GM18520 (cell line): ENCODE results near the gene CMIP.

Experiments
- ATAC-seq: cut with Tn5 transposase; IDR thresholded peaks from one replicate; pipeline ENCODE4 v1.9.1; 2021; ENCODE audit not compliant: unreplicated experiment

CMIP gene

GRCh38 chr16:81632392-81633146, 188.0 kb downstream of the CMIP start:
- no peak for ATAC-seq

GRCh38 chr16:81633147-81633619, 188.6 kb downstream of the CMIP start:
- ATAC-seq, result no peak

- no peak for ATAC-seq
Observed at GRCh38 chr16:81633680-81634379, 189.2 kb downstream of the CMIP start.

GRCh38 chr16:81634380-81635062, 189.9 kb downstream of the CMIP start:
- ATAC-seq, result no peak

GRCh38 chr16:81635063-81635937, 190.7 kb downstream of the CMIP start:
- ATAC-seq, result no peak

GRCh38 chr16:81636298-81636993, 191.8 kb downstream of the CMIP start:
- no peak for ATAC-seq

- no peak for ATAC-seq
Observed at GRCh38 chr16:81637336-81638235, 193.0 kb downstream of the CMIP start.

- no peak for ATAC-seq
Observed at GRCh38 chr16:81638286-81638945, 193.8 kb downstream of the CMIP start.

- no peak for ATAC-seq
Observed at GRCh38 chr16:81639348-81639747, 194.7 kb downstream of the CMIP start.

GRCh38 chr16:81639931-81640680, 195.5 kb downstream of the CMIP start:
- no peak for ATAC-seq

GRCh38 chr16:81640681-81641070, 196.1 kb downstream of the CMIP start:
- no peak for ATAC-seq

GRCh38 chr16:81641395-81642106, 196.9 kb downstream of the CMIP start:
- ATAC-seq, result no peak

GRCh38 chr16:81642107-81642436, 197.5 kb downstream of the CMIP start:
- ATAC-seq, result no peak

- ATAC-seq, result no peak
Observed at GRCh38 chr16:81642943-81643342, 198.3 kb downstream of the CMIP start.

- ATAC-seq, result no peak
Observed at GRCh38 chr16:81645266-81645694, 200.7 kb downstream of the CMIP start.

- ATAC-seq, result no peak
Observed at GRCh38 chr16:81645925-81646324, 201.3 kb downstream of the CMIP start.

GRCh38 chr16:81646561-81646960, 202.0 kb downstream of the CMIP start:
- ATAC-seq, result no peak
